Measurements from ENCODE around the gene KIAA1671. TPM values are rescaled to one million over a fixed set of nuclear protein-coding genes. Genes with fewer than 3 reads are reported as not detected.

The KIAA1671 gene
- total and polyA plus RNA-seq, 4 donors = 8.7 to 35.9 (median 19.1) TPM

DNA sequence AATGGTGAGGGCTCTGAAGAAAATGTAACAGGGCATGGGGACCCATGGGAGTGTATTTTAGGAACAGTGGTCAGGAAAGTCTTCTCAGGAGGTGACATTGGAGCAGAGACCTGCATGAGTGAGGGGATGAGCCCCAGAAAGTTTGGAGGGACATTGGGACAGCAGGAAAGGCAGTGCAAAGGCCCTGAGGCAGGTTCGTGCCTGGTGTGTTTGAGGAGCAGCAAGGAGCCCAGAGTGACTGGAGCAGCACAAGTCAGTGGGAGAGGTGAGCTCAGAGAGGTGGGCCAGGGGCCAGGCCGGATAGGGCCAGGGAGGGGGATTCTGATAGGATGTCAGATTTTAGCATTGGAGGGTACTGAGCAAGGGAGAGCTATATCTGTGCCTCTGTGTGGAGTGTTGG, 167.1 kb downstream of the KIAA1671 start:
- peaks cover 0 to 6% (median 4%) of the 10 kb centered on the region in 4 donors for H3K36me3 ChIP-seq (ENCODE audit: control insufficient read depth in 4 of 4, insufficient read depth in 3 of 4, low read depth in 1 of 4, low read length in 3 of 4)
- H3K9me3 ChIP-seq (ENCODE audit: control insufficient read depth in 4 of 4, low read length in 3 of 4) = no peaks in the 10 kb centered on the region
- H3K27me3 ChIP-seq (ENCODE audit: control insufficient read depth in 4 of 4, insufficient read depth in 4 of 4, low read length in 3 of 4) = no peaks in the 10 kb centered on the region
- H3K4me3 ChIP-seq (ENCODE audit: low read depth in 1 of 3, low read length in 3 of 3) = no peak overlapping the region
- peak overlapping the region; percentile 90 to 96 for H3K27ac ChIP-seq (ENCODE audit: low read depth in 1 of 2, low read length in 2 of 2)
- H3K9ac ChIP-seq (ENCODE audit: low read depth in 1 of 2, low read length in 2 of 2) = peak overlapping the region in 1 of 2 donors; percentile 88
- 73% methylated on average over 2 of the region's 2 CpGs for WGBS
- DNase-seq (ENCODE audit: low spot score) = no peak
- no peak for TF ChIP-seq TAF1 (conservative IDR thresholded peaks at IDR 0.05)
- no peak for TF ChIP-seq HNF4A (conservative IDR thresholded peaks at IDR 0.05)
- TF ChIP-seq, protein P1, sequence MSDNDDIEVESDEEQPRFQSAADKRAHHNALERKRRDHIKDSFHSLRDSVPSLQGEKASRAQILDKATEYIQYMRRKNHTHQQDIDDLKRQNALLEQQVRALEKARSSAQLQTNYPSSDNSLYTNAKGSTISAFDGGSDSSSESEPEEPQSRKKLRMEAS (IDR thresholded peaks at IDR 0.05) = no peak
- TF ChIP-seq JUND (IDR thresholded peaks at IDR 0.05) = no peak
- no peak for TF ChIP-seq FOXA1 (IDR thresholded peaks at IDR 0.05)
- TF ChIP-seq, protein P2, sequence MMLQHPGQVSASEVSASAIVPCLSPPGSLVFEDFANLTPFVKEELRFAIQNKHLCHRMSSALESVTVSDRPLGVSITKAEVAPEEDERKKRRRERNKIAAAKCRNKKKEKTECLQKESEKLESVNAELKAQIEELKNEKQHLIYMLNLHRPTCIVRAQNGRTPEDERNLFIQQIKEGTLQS (IDR thresholded peaks at IDR 0.05) = no peak
- H3K4me1 ChIP-seq (ENCODE audit: control insufficient read depth in 4 of 4, insufficient read depth in 4 of 4, low read length in 3 of 4) = peaks cover 10 to 49% (median 38%) of the 10 kb centered on the region in 4 donors

DNA sequence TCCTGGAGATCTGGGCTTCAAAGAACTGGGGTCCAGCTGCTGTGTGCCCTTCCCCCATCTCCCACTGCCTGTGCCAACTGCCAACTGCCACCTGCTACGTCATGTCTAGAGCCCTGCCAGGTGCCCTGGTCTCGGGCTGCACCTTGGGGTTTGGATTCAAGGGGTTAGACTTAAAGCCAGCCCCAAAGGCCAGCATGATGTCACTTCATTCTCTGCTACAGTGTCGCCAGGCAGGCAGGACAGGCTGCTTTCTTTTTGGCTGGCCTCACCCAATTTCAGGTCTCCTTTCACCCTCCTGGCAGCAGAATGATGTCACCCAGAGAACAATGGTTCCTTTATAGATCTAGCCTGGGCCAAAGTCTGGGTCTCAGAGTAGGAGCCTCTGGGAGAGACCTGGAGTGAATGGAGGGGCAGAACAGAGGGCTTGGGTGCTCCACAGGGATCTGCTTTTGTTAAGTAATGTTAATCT, 167.6 kb downstream of the KIAA1671 start:
- Histone ChIP-seq H3K4me1 (ENCODE audit: control insufficient read depth in 4 of 4, insufficient read depth in 4 of 4, low read length in 3 of 4) (peaks cover 10 to 44% (median 33%) of the 10 kb centered on the region in 4 donors), H3K27me3 (ENCODE audit: control insufficient read depth in 4 of 4, insufficient read depth in 4 of 4, low read length in 3 of 4) (no peaks in the 10 kb centered on the region), H3K36me3 (ENCODE audit: control insufficient read depth in 4 of 4, insufficient read depth in 3 of 4, low read depth in 1 of 4, low read length in 3 of 4) (peaks cover 0 to 6% (median 4%) of the 10 kb centered on the region in 4 donors), H3K4me3 (ENCODE audit: low read depth in 1 of 3, low read length in 3 of 3) (peak overlapping the region in 2 of 3 donors; percentile 0 to 18), H3K27ac (ENCODE audit: low read depth in 1 of 2, low read length in 2 of 2) (peak overlapping the region; percentile 90 to 96), H3K9ac (ENCODE audit: low read depth in 1 of 2, low read length in 2 of 2) (peak overlapping the region; percentile 15 to 88), H3K9me3 (ENCODE audit: control insufficient read depth in 4 of 4, low read length in 3 of 4) (no peaks in the 10 kb centered on the region)
- peak; percentile 63 to 76 for TF ChIP-seq HNF4A (conservative IDR thresholded peaks at IDR 0.05)
- peak; percentile 83 to 85 for TF ChIP-seq JUND (IDR thresholded peaks at IDR 0.05)
- peak; percentile 39 to 43 for TF ChIP-seq RXRA (IDR thresholded peaks at IDR 0.05)
- peak; percentile 56 for TF ChIP-seq HNF4G (IDR thresholded peaks at IDR 0.05)
- peak; percentile 46 for TF ChIP-seq SP1 (IDR thresholded peaks at IDR 0.05)
- TF ChIP-seq, protein P2 (IDR thresholded peaks at IDR 0.05) = peak; percentile 44
- TF ChIP-seq YY1 (IDR thresholded peaks at IDR 0.05) = peak; percentile 60
- TF ChIP-seq, protein P3, sequence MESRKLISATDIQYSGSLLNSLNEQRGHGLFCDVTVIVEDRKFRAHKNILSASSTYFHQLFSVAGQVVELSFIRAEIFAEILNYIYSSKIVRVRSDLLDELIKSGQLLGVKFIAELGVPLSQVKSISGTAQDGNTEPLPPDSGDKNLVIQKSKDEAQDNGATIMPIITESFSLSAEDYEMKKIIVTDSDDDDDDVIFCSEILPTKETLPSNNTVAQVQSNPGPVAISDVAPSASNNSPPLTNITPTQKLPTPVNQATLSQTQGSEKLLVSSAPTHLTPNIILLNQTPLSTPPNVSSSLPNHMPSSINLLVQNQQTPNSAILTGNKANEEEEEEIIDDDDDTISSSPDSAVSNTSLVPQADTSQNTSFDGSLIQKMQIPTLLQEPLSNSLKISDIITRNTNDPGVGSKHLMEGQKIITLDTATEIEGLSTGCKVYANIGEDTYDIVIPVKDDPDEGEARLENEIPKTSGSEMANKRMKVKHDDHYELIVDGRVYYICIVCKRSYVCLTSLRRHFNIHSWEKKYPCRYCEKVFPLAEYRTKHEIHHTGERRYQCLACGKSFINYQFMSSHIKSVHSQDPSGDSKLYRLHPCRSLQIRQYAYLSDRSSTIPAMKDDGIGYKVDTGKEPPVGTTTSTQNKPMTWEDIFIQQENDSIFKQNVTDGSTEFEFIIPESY (IDR thresholded peaks at IDR 0.05) = no peak
- no peak for TF ChIP-seq TAF1 (conservative IDR thresholded peaks at IDR 0.05)
- no peak for TF ChIP-seq FOXA2 (IDR thresholded peaks at IDR 0.05)
- DNase-seq (ENCODE audit: low spot score) = no peak
- 18% methylated on average over 3 of the region's 3 CpGs for WGBS

DNA sequence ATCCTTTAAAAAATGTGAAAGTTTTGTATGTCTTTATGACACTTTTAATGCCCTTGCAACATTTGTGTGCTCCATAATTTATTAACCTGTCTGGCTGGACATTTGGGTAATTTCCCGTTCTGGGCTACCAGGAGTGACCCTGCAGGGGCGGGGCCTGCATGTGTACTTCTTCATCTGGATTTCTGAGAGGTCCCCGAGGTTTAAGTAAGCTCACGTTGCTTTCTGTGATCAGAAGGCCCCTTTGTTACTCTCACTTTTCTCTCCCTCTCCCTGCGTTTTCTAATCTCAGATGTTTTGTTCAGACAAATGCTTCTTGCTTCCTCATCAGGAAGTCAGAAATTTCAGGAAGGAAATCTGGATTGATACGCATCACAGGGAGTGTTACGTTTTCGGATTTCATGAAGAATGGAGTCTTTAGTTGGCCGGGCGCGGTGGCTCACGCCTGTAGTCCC, 168.3 kb downstream of the KIAA1671 start:
- H3K36me3 ChIP-seq (ENCODE audit: control insufficient read depth in 4 of 4, insufficient read depth in 3 of 4, low read depth in 1 of 4, low read length in 3 of 4) = peaks cover 0 to 5% (median 3%) of the 10 kb centered on the region in 4 donors
- no peak for DNase-seq (ENCODE audit: low spot score)
- peak overlapping the region in 2 of 3 donors; percentile 22 to 50 for H3K4me3 ChIP-seq (ENCODE audit: low read depth in 1 of 3, low read length in 3 of 3)
- peak overlapping the region in 1 of 2 donors; percentile 56 for H3K9ac ChIP-seq (ENCODE audit: low read depth in 1 of 2, low read length in 2 of 2)
- peak overlapping the region; percentile 90 to 96 for H3K27ac ChIP-seq (ENCODE audit: low read depth in 1 of 2, low read length in 2 of 2)
- H3K27me3 ChIP-seq (ENCODE audit: control insufficient read depth in 4 of 4, insufficient read depth in 4 of 4, low read length in 3 of 4) = no peaks in the 10 kb centered on the region
- no peaks in the 10 kb centered on the region for H3K9me3 ChIP-seq (ENCODE audit: control insufficient read depth in 4 of 4, low read length in 3 of 4)
- WGBS = 27% methylated on average over 12 of the region's 12 CpGs
- H3K4me1 ChIP-seq (ENCODE audit: control insufficient read depth in 4 of 4, insufficient read depth in 4 of 4, low read length in 3 of 4) = peaks cover 10 to 48% (median 32%) of the 10 kb centered on the region in 4 donors
- TF ChIP-seq, protein P4, sequence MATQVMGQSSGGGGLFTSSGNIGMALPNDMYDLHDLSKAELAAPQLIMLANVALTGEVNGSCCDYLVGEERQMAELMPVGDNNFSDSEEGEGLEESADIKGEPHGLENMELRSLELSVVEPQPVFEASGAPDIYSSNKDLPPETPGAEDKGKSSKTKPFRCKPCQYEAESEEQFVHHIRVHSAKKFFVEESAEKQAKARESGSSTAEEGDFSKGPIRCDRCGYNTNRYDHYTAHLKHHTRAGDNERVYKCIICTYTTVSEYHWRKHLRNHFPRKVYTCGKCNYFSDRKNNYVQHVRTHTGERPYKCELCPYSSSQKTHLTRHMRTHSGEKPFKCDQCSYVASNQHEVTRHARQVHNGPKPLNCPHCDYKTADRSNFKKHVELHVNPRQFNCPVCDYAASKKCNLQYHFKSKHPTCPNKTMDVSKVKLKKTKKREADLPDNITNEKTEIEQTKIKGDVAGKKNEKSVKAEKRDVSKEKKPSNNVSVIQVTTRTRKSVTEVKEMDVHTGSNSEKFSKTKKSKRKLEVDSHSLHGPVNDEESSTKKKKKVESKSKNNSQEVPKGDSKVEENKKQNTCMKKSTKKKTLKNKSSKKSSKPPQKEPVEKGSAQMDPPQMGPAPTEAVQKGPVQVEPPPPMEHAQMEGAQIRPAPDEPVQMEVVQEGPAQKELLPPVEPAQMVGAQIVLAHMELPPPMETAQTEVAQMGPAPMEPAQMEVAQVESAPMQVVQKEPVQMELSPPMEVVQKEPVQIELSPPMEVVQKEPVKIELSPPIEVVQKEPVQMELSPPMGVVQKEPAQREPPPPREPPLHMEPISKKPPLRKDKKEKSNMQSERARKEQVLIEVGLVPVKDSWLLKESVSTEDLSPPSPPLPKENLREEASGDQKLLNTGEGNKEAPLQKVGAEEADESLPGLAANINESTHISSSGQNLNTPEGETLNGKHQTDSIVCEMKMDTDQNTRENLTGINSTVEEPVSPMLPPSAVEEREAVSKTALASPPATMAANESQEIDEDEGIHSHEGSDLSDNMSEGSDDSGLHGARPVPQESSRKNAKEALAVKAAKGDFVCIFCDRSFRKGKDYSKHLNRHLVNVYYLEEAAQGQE (IDR thresholded peaks at IDR 0.05) = no peak
- TF ChIP-seq RXRA (IDR thresholded peaks at IDR 0.05) (peak; percentile 72 to 77), HNF4G (IDR thresholded peaks at IDR 0.05) (no peak), TAF1 (conservative IDR thresholded peaks at IDR 0.05) (no peak), RAD21 (IDR thresholded peaks at IDR 0.05) (no peak), SP1 (IDR thresholded peaks at IDR 0.05) (peak; percentile 41), FOXA1 (IDR thresholded peaks at IDR 0.05) (no peak), JUND (IDR thresholded peaks at IDR 0.05) (no peak), FOXA2 (IDR thresholded peaks at IDR 0.05) (no peak)
- TF ChIP-seq, protein P1 (IDR thresholded peaks at IDR 0.05) = no peak
- TF ChIP-seq, protein P3 (IDR thresholded peaks at IDR 0.05) = no peak

Measured in liver (tissue), 9 donors.